T-helper 1 cell treated with Interleukin-12 subunit alpha and Interleukin-12 subunit beta and Interleukin-4 antibody, amounts not matched to agents 30 μg/mL and 1 μg/mL, for 36 hours (primary cell): Measurements from ENCODE around the gene AUTS2.

Experiments
- H3K27ac Mint-ChIP-seq: one replicate; pipeline ENCODE4 v1.8.0; 2021; ENCODE audit warnings: mild to moderate bottlenecking, mixed read lengths
- H3K27me3 Mint-ChIP-seq: one replicate; pipeline ENCODE4 v1.8.0; 2021; ENCODE audit warnings: low read depth, mixed read lengths
- H3K36me3 Mint-ChIP-seq: one replicate; pipeline ENCODE4 v1.8.0; 2021; ENCODE audit warnings: low read depth, mixed read lengths
- H3K4me1 Mint-ChIP-seq: one replicate; pipeline ENCODE4 v1.8.0; 2021; ENCODE audit warnings: low read depth, mixed read lengths
- H3K4me3 Mint-ChIP-seq: one replicate; pipeline ENCODE4 v1.8.0; 2021; ENCODE audit warnings: mild to moderate bottlenecking, moderate library complexity, mixed read lengths
- H3K9me3 Mint-ChIP-seq: one replicate; pipeline ENCODE4 v1.8.0; 2021; ENCODE audit warnings: mixed read lengths

Gene AUTS2

DNA sequence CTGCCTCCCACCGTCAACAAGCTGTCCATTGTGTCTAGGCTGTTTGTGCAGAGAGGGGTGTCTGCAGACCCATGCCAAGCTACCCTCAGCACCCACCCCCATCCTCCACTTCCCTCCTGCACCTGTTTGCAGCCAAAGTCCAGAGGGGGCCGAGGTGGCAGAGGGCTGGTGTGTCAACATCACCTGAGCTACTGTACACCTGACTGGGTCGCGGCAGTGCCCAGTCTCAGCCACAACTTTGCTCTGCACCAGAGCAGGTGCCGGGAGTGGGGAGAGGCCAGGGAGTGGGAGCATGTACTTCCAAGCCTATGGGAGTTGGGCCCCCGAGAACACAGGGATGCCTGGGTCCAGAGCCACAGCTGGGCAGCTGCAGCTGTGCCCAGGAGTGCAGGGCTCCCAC lies 93.1 kb downstream of the AUTS2 start:
- no peaks in the 10 kb centered on the region for H3K27me3 Mint-ChIP-seq
- no peak overlapping the region for H3K4me3 Mint-ChIP-seq
- no peaks in the 10 kb centered on the region for H3K9me3 Mint-ChIP-seq
- no peak overlapping the region for H3K27ac Mint-ChIP-seq
- no peaks in the 10 kb centered on the region for H3K4me1 Mint-ChIP-seq
- no peaks in the 10 kb centered on the region for H3K36me3 Mint-ChIP-seq

DNA sequence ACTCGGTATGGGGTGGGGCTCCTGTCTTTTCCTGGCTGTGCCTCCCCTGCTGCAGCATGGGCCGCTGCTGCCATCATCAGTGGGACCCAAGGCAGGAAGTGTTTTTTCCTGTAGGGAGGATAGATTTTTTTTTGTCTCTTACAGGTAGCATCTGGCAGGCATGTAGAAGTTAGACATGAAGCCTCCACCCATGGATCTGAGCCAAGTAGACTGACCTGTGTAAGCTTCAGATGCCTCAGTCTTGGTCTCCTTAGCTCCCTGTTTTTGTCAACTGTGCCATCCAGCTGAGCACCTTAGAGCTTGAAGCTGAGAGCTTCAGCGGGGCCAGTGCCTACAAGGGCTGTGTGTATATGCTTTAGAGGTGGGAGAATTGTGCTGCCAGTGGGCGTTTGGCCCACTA lies 93.5 kb downstream of the AUTS2 start:
- H3K27me3 Mint-ChIP-seq = no peaks in the 10 kb centered on the region
- H3K9me3 Mint-ChIP-seq = no peaks in the 10 kb centered on the region
- H3K4me1 Mint-ChIP-seq = peaks cover 2% of the 10 kb centered on the region
- no peak overlapping the region for H3K4me3 Mint-ChIP-seq
- no peaks in the 10 kb centered on the region for H3K36me3 Mint-ChIP-seq
- no peak overlapping the region for H3K27ac Mint-ChIP-seq

DNA sequence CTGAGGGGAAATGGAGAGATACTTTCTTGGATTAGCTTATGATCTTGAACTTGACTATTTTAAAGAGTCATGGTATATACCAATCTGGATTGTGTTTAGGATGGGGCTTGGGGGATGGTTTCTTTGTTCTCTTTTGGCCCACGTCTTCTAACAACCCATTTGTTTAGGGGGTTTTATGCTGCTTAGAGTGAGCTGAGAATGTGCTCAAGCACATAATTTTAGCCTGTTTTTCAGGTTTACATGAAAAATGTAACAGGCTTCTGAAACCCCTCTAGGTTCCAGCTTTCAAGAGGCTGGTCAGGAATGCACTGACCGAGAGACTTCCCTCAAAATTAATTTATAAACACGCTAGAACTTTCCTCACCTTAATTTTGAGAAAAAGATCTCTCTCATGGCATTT lies 94.3 kb downstream of the AUTS2 start:
- Mint-ChIP-seq H3K4me1 (peaks cover 3% of the 10 kb centered on the region), H3K27ac (no peak overlapping the region), H3K4me3 (no peak overlapping the region), H3K9me3 (no peaks in the 10 kb centered on the region), H3K27me3 (no peaks in the 10 kb centered on the region), H3K36me3 (no peaks in the 10 kb centered on the region)

DNA sequence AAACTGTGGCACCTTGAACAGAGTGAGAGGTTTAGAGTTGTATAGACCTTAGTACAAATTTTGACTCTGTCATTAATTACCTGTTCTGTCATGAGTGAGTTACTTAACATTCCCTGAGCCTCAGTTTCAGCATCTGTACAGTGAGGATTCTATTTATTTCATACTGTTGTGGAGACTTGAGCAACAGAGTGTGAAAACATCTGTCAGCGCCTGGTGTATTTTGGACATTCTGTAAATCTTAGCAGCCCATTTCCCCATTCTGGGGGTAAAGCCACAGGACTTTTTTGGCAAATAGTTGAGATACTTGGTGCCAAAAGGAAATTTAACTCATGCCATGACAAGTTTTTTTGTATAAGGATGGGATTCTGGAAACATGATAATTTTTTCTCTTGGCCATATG lies 94.8 kb downstream of the AUTS2 start:
- Mint-ChIP-seq H3K9me3 (no peaks in the 10 kb centered on the region), H3K4me3 (no peak overlapping the region), H3K36me3 (no peaks in the 10 kb centered on the region), H3K4me1 (peaks cover 3% of the 10 kb centered on the region), H3K27me3 (no peaks in the 10 kb centered on the region), H3K27ac (no peak overlapping the region)

DNA sequence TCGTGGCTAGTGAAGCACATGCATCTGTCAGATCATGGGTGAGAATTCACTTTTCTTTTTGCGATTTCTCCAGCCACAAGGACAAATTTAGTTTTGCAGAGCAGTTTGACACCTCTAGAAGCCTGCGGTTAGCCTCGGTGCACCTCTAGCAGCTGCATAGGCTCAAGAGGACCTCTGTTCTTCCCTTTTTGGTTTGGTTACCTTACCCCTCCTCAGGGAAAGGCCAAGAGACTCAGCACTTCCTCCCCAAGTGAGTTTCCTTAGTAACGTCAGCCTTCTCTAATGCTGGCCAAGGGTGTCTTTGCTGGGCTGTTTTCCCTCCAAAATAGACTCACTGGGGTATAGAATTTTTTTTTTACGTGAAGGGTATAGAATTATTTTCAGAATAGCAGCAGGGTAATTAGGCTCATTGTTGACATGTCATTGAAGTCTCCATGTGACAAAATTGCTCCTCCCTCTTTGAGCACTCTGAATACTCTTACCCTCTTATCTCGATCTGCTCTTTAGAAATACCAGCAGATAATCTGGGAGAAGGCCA lies 97.8 kb downstream of the AUTS2 start:
- Mint-ChIP-seq H3K4me3 (no peak overlapping the region), H3K27me3 (no peaks in the 10 kb centered on the region), H3K27ac (no peak overlapping the region), H3K36me3 (no peaks in the 10 kb centered on the region), H3K4me1 (peaks cover 3% of the 10 kb centered on the region), H3K9me3 (no peaks in the 10 kb centered on the region)

DNA sequence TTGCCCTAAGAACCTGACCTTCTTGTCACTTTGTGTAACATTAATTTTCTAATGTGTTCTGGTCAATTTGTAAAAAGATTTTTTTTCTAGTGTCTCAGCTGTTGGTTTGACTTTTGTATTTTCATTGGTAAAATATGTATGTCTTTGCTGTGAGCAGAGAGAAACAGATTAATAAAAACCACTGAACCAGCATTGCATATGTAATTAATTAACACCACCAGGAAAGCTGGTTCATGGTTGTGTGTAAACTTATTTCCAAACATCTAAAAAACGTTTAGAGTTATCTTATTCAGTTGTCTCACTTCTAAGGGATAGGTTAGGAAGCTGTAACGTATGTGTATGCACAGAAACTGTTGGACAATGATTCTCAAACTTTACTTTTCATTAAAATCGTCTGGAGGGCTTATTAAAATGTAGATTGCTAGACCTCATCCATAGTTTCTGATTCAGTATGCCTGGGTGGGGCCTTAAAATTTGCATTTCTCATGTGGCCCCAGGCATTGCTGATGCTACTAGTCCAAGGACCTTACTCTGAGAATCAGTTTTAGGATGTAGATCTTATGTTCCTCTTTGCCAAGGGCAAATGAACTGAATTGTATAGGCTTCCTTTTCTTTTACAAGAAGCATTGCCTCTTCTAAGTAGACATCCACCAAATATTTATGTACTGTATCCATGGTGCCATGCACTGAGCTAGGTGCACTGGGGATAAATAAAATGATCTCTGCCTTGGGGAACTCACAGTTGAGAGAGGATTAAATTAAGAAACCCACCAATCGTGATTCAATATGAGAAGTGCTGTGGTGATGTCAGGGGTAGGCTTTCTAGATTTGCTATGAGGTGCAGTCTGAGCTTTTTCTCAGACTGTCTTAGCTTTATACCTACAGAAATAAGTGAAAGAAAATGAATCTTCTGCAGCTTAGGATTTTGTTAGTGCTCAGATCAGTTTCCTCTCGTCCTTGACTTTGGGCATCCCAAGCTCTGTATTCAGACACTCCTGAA lies 98.7 kb downstream of the AUTS2 start:
- H3K27me3 Mint-ChIP-seq = no peaks in the 10 kb centered on the region
- no peak overlapping the region for H3K4me3 Mint-ChIP-seq
- no peaks in the 10 kb centered on the region for H3K9me3 Mint-ChIP-seq
- H3K27ac Mint-ChIP-seq = no peak overlapping the region
- peaks cover 3% of the 10 kb centered on the region for H3K4me1 Mint-ChIP-seq
- H3K36me3 Mint-ChIP-seq = no peaks in the 10 kb centered on the region

DNA sequence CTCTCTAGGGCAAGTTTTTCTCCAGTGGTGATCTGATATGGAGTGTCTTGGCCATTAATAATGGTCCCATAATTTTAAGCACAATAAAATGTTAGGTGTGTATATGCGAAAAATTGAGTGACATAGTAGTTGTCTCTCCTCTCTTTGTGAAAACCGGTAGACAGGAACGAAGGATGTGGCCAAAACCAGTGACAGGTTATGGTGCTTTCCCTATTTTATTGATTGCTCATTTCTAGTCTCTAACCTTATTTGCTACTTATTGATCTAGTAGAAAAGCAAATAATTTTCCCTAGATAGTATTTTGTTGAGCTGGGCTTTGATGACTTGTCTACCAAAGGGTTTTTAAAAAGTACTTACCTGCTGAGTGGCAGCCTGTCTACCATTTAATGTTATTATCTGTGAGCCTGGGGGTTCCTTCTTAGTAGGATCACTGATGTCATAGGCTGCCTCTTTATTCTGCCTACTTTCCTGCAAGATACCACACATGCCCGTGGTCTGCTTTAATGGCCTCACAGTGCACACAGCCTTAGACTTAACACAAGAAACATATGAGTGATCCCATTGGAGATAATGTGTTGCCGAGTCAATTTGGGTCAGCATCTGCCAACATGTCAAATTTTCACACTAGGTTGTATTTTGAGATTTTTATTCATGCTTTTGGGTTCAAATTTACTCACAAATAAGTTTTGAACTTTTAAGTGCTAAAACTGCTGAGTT lies 100.0 kb downstream of the AUTS2 start:
- Mint-ChIP-seq H3K27me3 (no peaks in the 10 kb centered on the region), H3K27ac (no peak overlapping the region), H3K4me1 (peaks cover 3% of the 10 kb centered on the region), H3K9me3 (no peaks in the 10 kb centered on the region), H3K4me3 (no peak overlapping the region), H3K36me3 (no peaks in the 10 kb centered on the region)

DNA sequence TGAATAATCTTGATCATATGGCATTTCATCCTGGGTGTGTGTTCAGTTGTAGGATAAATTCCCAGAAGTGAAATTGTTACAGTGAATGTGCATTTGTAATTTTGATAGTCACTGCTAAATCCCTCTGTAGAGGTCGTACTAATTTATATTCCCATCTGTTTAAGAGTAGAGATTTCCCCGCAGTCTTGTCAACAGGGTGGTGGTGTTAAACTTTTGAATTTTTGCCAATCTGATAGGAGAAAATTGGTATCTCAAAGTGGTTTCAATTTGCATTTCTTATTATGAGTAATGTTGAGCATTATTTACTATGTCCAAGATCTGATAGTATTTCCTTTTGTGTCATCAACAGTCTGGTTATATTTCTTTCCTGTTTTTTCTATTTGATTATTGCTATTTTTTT lies 101.7 kb downstream of the AUTS2 start:
- Mint-ChIP-seq H3K4me1 (peaks cover 3% of the 10 kb centered on the region), H3K27me3 (no peaks in the 10 kb centered on the region), H3K27ac (no peak overlapping the region), H3K36me3 (no peaks in the 10 kb centered on the region), H3K4me3 (no peak overlapping the region), H3K9me3 (no peaks in the 10 kb centered on the region)

DNA sequence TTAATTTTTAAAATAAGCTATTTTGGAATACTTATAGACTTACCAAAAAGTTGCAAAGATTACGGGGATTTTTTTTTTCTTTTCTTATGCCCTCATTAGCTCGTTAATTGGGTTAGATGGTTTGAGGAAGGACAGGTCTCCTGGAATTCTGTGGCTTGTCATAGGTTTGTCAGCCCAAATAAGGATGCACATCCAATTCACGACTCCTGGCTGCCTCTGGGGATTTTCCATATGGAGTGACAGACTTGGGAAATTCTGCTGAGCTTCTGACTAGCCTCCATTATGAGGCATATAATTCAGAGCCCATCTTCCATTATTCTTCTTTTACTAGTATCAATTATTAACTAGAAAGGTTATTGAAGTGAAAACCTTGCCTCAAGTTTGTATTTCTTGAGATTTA lies 102.1 kb downstream of the AUTS2 start:
- H3K27me3 Mint-ChIP-seq = no peaks in the 10 kb centered on the region
- no peak overlapping the region for H3K4me3 Mint-ChIP-seq
- H3K4me1 Mint-ChIP-seq = peaks cover 3% of the 10 kb centered on the region
- H3K36me3 Mint-ChIP-seq = no peaks in the 10 kb centered on the region
- H3K27ac Mint-ChIP-seq = no peak overlapping the region
- no peaks in the 10 kb centered on the region for H3K9me3 Mint-ChIP-seq

DNA sequence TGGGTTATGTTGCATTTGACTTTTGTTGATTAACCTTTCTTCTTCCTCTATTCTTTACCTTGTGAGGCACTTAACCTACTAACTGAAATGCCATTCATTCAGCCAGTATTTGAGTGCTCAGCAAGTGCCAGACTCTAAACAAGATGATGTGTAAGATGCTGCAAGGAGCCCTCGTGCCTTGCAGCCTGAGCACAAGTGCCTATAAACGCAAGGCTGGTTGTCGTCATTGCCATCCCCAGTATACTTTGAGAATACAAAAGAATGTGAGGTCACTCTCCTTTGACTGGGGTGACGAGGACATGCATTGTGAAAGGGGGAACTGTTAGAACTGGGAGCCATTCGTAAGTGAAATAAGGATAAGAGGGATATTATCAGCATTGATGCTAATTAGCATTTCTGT lies 103.0 kb downstream of the AUTS2 start:
- H3K4me1 Mint-ChIP-seq = peaks cover 3% of the 10 kb centered on the region
- no peaks in the 10 kb centered on the region for H3K9me3 Mint-ChIP-seq
- no peak overlapping the region for H3K27ac Mint-ChIP-seq
- no peak overlapping the region for H3K4me3 Mint-ChIP-seq
- H3K27me3 Mint-ChIP-seq = no peaks in the 10 kb centered on the region
- no peaks in the 10 kb centered on the region for H3K36me3 Mint-ChIP-seq

DNA sequence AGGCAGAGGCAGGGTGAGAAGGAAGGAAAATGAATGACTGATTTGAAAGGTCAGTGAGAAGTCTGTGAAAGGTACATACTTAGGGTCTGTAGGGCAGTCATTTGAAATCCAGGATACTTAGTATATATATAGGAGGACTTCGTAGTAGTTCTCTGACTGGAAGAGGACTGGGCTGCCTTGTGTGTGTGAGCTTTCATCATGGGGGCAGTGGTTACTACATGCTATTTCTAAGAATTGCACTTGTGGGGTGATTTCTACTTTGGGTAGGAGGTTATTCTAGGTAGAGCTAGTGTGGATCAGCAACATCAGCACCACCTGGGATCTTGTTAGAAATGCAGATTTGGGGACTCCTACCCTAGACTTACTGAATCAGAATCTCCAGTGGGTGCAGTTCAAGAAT lies 104.1 kb downstream of the AUTS2 start:
- no peak overlapping the region for H3K4me3 Mint-ChIP-seq
- H3K27ac Mint-ChIP-seq = no peak overlapping the region
- H3K9me3 Mint-ChIP-seq = no peaks in the 10 kb centered on the region
- H3K27me3 Mint-ChIP-seq = no peaks in the 10 kb centered on the region
- no peaks in the 10 kb centered on the region for H3K36me3 Mint-ChIP-seq
- H3K4me1 Mint-ChIP-seq = no peaks in the 10 kb centered on the region

DNA sequence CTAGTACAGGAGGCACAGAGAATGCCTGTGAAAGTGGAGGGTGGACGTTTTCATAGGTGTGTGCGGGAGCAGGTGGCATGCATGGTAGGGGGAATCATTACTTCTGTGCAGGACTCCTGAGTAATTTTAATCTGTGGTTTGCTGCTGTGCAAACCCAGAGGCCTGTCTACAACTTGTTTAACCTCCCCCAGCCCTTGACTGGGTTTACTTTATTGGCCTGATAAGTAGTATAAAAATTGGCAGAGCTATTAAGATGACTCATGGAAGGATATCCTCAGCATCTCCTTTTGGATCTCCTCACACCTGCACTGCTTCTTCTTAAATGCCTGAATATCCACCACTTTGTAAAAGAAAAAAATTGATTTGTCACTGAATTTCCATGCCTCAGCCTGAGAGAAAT lies 104.8 kb downstream of the AUTS2 start:
- no peaks in the 10 kb centered on the region for H3K4me1 Mint-ChIP-seq
- no peak overlapping the region for H3K4me3 Mint-ChIP-seq
- no peaks in the 10 kb centered on the region for H3K9me3 Mint-ChIP-seq
- no peak overlapping the region for H3K27ac Mint-ChIP-seq
- H3K27me3 Mint-ChIP-seq = no peaks in the 10 kb centered on the region
- H3K36me3 Mint-ChIP-seq = no peaks in the 10 kb centered on the region

DNA sequence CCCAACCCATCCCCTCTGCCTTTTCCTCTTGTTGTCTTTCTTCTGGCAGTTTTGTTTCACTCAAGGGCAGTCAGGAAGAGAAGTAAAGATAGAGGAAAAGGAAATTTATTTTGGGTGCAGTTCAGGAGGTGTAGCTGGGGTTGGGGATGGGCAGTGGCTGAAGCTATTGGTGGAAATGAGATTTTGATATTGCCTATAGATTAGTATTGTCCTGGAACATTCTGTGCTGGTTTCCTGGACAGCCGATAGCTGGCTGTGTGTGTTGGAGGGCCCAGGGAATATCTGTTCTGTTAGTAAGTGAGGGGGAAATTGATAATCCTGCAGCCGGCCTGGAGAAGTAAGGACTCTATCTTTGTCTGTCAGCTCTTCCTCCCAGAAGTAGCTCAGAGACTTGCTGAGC lies 107.8 kb downstream of the AUTS2 start:
- Mint-ChIP-seq H3K4me1 (no peaks in the 10 kb centered on the region), H3K36me3 (no peaks in the 10 kb centered on the region), H3K9me3 (no peaks in the 10 kb centered on the region), H3K4me3 (no peak overlapping the region), H3K27me3 (peaks cover 5% of the 10 kb centered on the region), H3K27ac (no peak overlapping the region)

DNA sequence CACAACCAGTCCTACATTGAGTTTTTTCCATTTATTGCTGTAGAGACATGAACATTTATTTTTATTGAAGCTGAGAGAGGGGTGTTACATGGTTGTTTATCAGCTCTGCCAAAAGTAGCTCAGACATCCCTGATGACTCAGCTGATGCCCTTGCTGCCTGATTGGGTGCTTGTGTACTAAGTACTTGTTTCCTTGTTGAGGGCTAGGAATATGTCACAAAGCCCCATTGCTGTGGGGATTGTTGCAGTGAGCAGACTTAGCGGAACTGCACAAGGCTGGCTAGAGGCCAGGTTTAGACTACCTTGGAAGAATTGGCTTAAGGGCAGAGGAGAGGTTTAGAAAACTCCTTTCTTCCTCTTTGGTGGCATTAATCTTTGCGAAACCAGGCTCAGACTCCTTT lies 110.6 kb downstream of the AUTS2 start:
- no peaks in the 10 kb centered on the region for H3K36me3 Mint-ChIP-seq
- no peaks in the 10 kb centered on the region for H3K4me1 Mint-ChIP-seq
- H3K9me3 Mint-ChIP-seq = no peaks in the 10 kb centered on the region
- no peak overlapping the region for H3K4me3 Mint-ChIP-seq
- no peak overlapping the region for H3K27ac Mint-ChIP-seq
- peaks cover 5% of the 10 kb centered on the region for H3K27me3 Mint-ChIP-seq
